Measurements from ENCODE around the gene DNAJB2.
A peak's percentile ranks its signal among the peaks of the same experiment; 100 is the strongest.
"Not testable (repeated sequence)": the region's sequence is repeated elsewhere in the genome, so short reads cannot be mapped to it uniquely, and the experiment has no call there.

DNAJB2 gene

GRCh38 chr2:219285894-219286425, 6.8 kb downstream of the DNAJB2 start:
- DNase-seq, result no peak

GRCh38 chr2:219286436-219287115, 7.4 kb downstream of the DNAJB2 start:
- no peak for DNase-seq

- DNase-seq, result not testable (repeated sequence)
Measured at GRCh38 chr2:219287116-219287440, 7.9 kb downstream of the DNAJB2 start.

GRCh38 chr2:219287580-219288265, 8.6 kb downstream of the DNAJB2 start:
- DNase-seq, result no peak

- DNase-seq, result no peak
Measured at GRCh38 chr2:219289195-219289536, 10.0 kb downstream of the DNAJB2 start.

- DNase-seq, result no peak
Measured at GRCh38 chr2:219289537-219290361, 10.6 kb downstream of the DNAJB2 start.

- DNase-seq, result no peak
Measured at GRCh38 chr2:219290381-219291171, 11.4 kb downstream of the DNAJB2 start.

GRCh38 chr2:219291394-219291793, 12.2 kb downstream of the DNAJB2 start:
- no peak for DNase-seq

- no peak for DNase-seq
Measured at GRCh38 chr2:219291910-219292490, 12.8 kb downstream of the DNAJB2 start.

GRCh38 chr2:219292616-219293015, 13.4 kb downstream of the DNAJB2 start:
- no peak for DNase-seq

- no peak for DNase-seq
Measured at GRCh38 chr2:219293736-219294231, 14.6 kb downstream of the DNAJB2 start.

GRCh38 chr2:219294356-219295351, 15.5 kb downstream of the DNAJB2 start:
- peak; percentile 85 to 89 for DNase-seq

- DNase-seq, result no peak
Measured at GRCh38 chr2:219296142-219296541, 17.0 kb downstream of the DNAJB2 start.

GRCh38 chr2:219296631-219297391, 17.6 kb downstream of the DNAJB2 start:
- DNase-seq, result no peak

- no peak for DNase-seq
Measured at GRCh38 chr2:219297766-219298456, 18.7 kb downstream of the DNAJB2 start.

- DNase-seq, result peak; percentile 78 to 87
Measured at GRCh38 chr2:219298759-219299371, 19.7 kb downstream of the DNAJB2 start.

- no peak for DNase-seq
Measured at GRCh38 chr2:219299372-219299760, 20.2 kb downstream of the DNAJB2 start.

- DNase-seq, result no peak
Measured at GRCh38 chr2:219300022-219300421, 20.9 kb downstream of the DNAJB2 start.

GRCh38 chr2:219302412-219302968, 23.3 kb downstream of the DNAJB2 start:
- DNase-seq, result no peak
